ENCODE measurements around the gene CWC27.

The CWC27 gene

DNA sequence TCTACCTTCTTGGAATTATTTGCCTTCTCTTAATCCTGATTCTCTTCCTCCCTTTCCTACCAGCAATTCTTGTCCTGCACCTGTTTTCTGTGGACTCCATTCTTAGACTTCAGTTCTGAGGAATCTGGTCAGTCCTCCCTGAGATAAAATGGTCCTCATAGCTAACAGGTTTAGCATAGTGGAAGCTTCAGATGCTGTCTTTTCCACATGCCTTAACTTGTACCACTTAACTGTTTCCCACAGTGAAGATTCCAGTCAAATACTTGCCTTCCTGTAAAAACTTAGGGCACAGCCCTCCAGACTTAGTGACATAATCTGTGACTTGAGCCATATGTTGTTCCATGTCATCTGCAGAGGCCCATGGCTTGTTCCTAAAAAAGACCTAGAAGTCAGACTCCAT, 261.3 kb downstream of the CWC27 start:
- H3K4me3 ChIP-seq (ENCODE audit: low read depth in 1 of 5, low read length in 5 of 5): no peak overlapping the region

DNA sequence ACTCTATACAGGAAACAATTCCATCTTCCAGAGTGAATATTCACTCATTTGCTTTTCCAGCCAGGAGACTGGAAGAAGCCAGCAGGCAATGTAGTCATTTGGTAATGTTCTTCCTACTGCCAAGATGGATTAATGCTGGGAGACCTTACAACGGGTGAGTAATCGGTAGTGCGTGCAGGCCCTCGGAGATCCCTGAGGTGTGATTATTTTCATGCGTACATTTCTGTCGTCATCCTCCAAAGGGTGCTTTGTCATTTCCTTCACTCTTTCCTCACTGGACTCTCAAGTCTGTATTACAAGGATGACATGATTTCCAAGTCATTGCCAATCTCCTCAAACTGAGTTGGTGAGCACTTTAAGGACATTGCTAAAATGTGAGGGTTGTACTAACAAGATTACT, 263.5 kb downstream of the CWC27 start:
- no peak overlapping the region for H3K4me3 ChIP-seq (ENCODE audit: low read depth in 1 of 5, low read length in 5 of 5)
- H3K9ac ChIP-seq (ENCODE audit: low read length in 5 of 5): no peak overlapping the region
- no peaks in the 10 kb centered on the region for H3K9me3 ChIP-seq (ENCODE audit: control insufficient read depth in 5 of 5, low read length in 5 of 5)
- no peak overlapping the region for H3K27ac ChIP-seq (ENCODE audit: low read depth, low read length)
- peaks cover 2 to 18% (median 17%) of the 10 kb centered on the region in 5 donors for H3K4me1 ChIP-seq (ENCODE audit: control insufficient read depth in 5 of 5, insufficient read depth in 5 of 5, low read length in 5 of 5)
- no peaks in the 10 kb centered on the region for H3K27me3 ChIP-seq (ENCODE audit: control insufficient read depth in 5 of 5, insufficient read depth in 4 of 5, low read length in 5 of 5)
- no peaks in the 10 kb centered on the region for H3K36me3 ChIP-seq (ENCODE audit: control insufficient read depth in 5 of 5, insufficient read depth in 5 of 5, low read length in 5 of 5)

More for the DNA sequence above, 261.3 kb downstream of the CWC27 start:
- H3K4me1 ChIP-seq (ENCODE audit: control insufficient read depth in 5 of 5, insufficient read depth in 5 of 5, low read length in 5 of 5): peaks cover 0 to 8% (median 6%) of the 10 kb centered on the region in 5 donors
- H3K27ac ChIP-seq (ENCODE audit: low read depth, low read length): no peak overlapping the region
- H3K27me3 ChIP-seq (ENCODE audit: control insufficient read depth in 5 of 5, insufficient read depth in 4 of 5, low read length in 5 of 5): no peaks in the 10 kb centered on the region
- no peak overlapping the region for H3K9ac ChIP-seq (ENCODE audit: low read length in 5 of 5)
- no peaks in the 10 kb centered on the region for H3K36me3 ChIP-seq (ENCODE audit: control insufficient read depth in 5 of 5, insufficient read depth in 5 of 5, low read length in 5 of 5)
- H3K9me3 ChIP-seq (ENCODE audit: control insufficient read depth in 5 of 5, low read length in 5 of 5): no peaks in the 10 kb centered on the region

DNA sequence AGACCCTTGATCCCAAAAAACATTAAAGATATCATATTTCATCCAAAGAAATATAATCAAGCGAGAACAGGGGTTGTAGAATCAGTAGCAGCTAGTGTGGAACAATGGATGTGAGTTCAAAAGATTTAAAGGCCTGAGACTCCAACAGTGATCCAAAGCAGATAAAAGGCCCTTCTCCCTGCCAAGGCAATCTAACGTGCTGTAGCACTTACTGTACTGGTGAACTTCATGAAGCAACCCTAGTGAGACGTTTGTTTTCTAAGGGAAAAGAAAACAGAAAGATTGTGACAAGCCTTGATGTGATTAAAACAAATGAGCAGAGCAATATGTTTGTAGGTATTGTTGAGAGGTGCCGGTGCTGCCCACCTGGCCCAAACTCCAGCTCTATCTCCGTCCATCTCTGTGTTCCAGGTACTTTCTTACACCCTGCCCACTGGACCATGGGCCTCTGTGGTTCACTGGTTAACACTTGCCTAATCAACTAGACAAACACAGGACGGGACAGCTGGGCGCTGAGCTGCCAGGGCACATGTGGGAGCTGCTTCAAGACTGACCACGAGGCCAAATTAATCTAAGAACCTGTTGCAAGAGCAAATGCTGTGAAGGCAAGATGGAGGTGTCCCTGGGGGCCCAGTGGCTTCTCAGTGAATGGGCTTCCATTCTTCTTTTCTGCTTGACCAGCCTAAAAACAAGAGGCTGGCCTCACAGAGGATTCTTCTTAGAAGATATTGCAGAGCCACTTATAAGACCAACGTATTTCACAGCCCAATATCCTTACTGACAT, 265.5 kb downstream of the CWC27 start:
- no peaks in the 10 kb centered on the region for H3K36me3 ChIP-seq (ENCODE audit: control insufficient read depth in 5 of 5, insufficient read depth in 5 of 5, low read length in 5 of 5)
- peak overlapping the region in 1 of 5 donors; percentile 90 for H3K9ac ChIP-seq (ENCODE audit: low read length in 5 of 5)
- no peaks in the 10 kb centered on the region for H3K9me3 ChIP-seq (ENCODE audit: control insufficient read depth in 5 of 5, low read length in 5 of 5)
- H3K27ac ChIP-seq (ENCODE audit: low read depth, low read length): peak overlapping the region; percentile 90
- H3K4me1 ChIP-seq (ENCODE audit: control insufficient read depth in 5 of 5, insufficient read depth in 5 of 5, low read length in 5 of 5): peaks cover 6 to 32% (median 28%) of the 10 kb centered on the region in 5 donors
- H3K4me3 ChIP-seq (ENCODE audit: low read depth in 1 of 5, low read length in 5 of 5): no peak overlapping the region
- H3K27me3 ChIP-seq (ENCODE audit: control insufficient read depth in 5 of 5, insufficient read depth in 4 of 5, low read length in 5 of 5): no peaks in the 10 kb centered on the region

DNA sequence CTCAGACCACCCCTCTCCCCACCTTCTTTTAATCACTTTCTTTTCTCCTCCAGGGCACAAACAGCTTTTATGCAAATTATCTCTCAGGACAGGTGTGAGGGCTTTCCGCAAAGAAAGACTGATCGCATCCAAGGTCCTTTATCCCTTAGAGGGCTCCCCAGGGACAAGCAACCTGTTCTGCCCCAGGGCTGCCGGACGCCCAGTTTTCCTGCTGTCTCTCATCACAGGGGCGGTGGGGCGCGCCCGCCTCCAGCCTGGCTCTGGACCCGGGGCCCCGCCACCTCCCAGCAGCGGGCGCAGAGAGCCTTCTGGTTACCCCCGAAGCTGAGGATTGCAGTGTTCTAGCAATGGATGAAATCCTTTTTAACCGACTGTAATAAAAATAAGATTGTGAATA, 266.1 kb downstream of the CWC27 start:
- Histone ChIP-seq H3K36me3 (ENCODE audit: control insufficient read depth in 5 of 5, insufficient read depth in 5 of 5, low read length in 5 of 5) (no peaks in the 10 kb centered on the region), H3K9me3 (ENCODE audit: control insufficient read depth in 5 of 5, low read length in 5 of 5) (no peaks in the 10 kb centered on the region), H3K4me1 (ENCODE audit: control insufficient read depth in 5 of 5, insufficient read depth in 5 of 5, low read length in 5 of 5) (peaks cover 6 to 32% (median 28%) of the 10 kb centered on the region in 5 donors), H3K27me3 (ENCODE audit: control insufficient read depth in 5 of 5, insufficient read depth in 4 of 5, low read length in 5 of 5) (no peaks in the 10 kb centered on the region), H3K9ac (ENCODE audit: low read length in 5 of 5) (peak overlapping the region; percentile 80 to 91 (median 90)), H3K4me3 (ENCODE audit: low read depth in 1 of 5, low read length in 5 of 5) (peak overlapping the region; percentile 72 to 77 (median 74)), H3K27ac (ENCODE audit: low read depth, low read length) (peak overlapping the region; percentile 90)

DNA sequence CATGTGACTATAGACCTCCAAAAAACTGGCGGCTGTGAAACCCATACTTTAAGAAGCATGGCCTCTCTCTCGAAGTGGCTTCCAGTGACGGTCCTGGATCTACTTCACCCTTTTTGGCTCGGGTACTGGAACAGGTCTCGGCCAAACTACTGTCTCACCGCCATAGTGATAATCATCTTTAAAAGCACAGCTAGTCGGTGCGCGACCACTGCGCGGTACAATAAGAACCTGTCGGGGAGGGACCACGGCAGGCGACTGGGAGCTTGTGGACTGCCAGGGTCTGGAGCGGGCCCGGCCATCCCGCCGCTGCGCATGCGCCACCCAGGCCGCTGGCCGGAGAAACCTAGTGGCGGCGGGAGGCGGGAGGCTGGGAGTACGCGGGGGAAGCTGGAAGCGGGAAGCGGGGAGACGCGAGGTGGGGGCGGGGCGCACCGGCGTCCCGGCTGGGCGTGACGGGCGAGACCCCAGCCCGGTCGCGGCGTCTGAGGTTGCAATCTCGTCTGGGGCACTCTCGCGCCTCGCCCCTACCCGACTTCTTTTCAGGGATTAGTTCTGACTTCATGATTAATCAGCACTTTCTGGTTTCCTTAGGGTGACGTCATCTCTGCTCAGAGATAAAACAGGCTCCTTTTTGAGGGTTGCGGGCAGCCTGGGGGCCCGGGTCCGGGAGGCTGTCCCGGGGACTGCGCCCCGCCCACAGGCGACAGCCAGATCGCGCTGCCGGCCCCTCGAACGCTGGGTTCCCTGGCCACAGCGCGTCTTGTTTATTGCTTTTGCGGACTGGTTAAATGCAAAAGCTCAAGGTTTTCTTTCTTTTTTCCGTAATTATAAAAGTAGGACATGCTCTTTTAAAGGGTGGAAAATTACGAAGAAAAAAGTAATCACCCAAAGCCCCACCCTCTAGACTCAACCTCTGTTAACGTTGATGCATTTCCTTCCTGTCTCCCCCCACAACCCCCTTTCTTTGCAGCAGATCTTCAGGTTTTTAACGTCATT, 266.8 kb downstream of the CWC27 start:
- Histone ChIP-seq H3K9ac (ENCODE audit: low read length in 5 of 5) (peak overlapping the region; percentile 80 to 91 (median 90)), H3K9me3 (ENCODE audit: control insufficient read depth in 5 of 5, low read length in 5 of 5) (no peaks in the 10 kb centered on the region), H3K4me1 (ENCODE audit: control insufficient read depth in 5 of 5, insufficient read depth in 5 of 5, low read length in 5 of 5) (peaks cover 6 to 32% (median 28%) of the 10 kb centered on the region in 5 donors), H3K36me3 (ENCODE audit: control insufficient read depth in 5 of 5, insufficient read depth in 5 of 5, low read length in 5 of 5) (no peaks in the 10 kb centered on the region), H3K27ac (ENCODE audit: low read depth, low read length) (peak overlapping the region; percentile 90), H3K27me3 (ENCODE audit: control insufficient read depth in 5 of 5, insufficient read depth in 4 of 5, low read length in 5 of 5) (no peaks in the 10 kb centered on the region), H3K4me3 (ENCODE audit: low read depth in 1 of 5, low read length in 5 of 5) (peak overlapping the region; percentile 72 to 77 (median 74))

DNA sequence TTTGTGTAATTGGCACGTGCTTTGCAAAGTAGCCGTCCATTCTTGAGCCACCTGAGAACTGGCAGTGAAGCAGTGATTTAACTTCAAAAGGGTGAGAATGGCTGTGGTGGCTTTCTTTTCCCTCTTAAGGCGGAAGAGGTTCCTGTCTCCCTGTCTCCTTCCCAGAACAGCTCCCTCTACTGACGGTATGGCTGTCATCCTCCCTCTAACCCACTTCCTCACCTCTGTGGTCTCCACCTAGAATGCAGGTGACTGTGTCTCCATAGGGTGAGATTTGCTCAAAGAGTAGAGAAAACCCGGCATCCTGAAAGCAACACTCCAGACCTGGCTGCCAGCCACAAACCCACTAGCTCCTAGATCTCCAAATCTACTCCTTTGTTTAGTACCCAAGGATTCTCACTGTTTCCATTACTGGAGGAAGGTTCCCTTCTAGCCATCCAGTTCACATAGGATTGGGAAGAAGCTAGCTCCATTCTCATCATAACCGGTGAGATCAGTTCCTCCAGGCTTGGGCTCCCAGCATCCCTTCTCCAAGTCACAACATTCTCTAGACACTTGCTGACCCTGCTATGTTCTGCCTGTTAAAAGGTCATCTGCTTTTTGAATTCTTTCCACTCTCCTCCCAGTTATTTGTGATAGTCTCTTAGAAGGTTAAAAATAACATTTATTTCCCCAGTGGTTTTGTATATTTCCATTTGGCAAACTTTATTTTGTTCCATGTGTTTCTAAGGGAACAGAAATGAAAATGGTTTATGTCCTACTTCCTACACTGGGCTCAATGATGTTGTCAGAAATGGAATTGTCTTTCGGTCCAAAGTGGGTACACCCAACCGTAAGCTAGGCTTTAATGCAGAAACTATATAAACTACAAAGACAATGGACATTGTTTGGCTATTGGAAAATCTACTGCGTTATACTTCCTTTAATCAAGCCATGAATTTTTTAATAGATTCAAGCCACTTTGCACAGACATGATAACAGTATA, 269.4 kb downstream of the CWC27 start:
- peak overlapping the region; percentile 90 for H3K27ac ChIP-seq (ENCODE audit: low read depth, low read length)
- H3K9ac ChIP-seq (ENCODE audit: low read length in 5 of 5): peak overlapping the region in 1 of 5 donors; percentile 3
- H3K4me3 ChIP-seq (ENCODE audit: low read depth in 1 of 5, low read length in 5 of 5): no peak overlapping the region
- H3K4me1 ChIP-seq (ENCODE audit: control insufficient read depth in 5 of 5, insufficient read depth in 5 of 5, low read length in 5 of 5): peaks cover 6 to 38% (median 30%) of the 10 kb centered on the region in 5 donors
- no peaks in the 10 kb centered on the region for H3K9me3 ChIP-seq (ENCODE audit: control insufficient read depth in 5 of 5, low read length in 5 of 5)
- H3K36me3 ChIP-seq (ENCODE audit: control insufficient read depth in 5 of 5, insufficient read depth in 5 of 5, low read length in 5 of 5): no peaks in the 10 kb centered on the region
- H3K27me3 ChIP-seq (ENCODE audit: control insufficient read depth in 5 of 5, insufficient read depth in 4 of 5, low read length in 5 of 5): no peaks in the 10 kb centered on the region

DNA sequence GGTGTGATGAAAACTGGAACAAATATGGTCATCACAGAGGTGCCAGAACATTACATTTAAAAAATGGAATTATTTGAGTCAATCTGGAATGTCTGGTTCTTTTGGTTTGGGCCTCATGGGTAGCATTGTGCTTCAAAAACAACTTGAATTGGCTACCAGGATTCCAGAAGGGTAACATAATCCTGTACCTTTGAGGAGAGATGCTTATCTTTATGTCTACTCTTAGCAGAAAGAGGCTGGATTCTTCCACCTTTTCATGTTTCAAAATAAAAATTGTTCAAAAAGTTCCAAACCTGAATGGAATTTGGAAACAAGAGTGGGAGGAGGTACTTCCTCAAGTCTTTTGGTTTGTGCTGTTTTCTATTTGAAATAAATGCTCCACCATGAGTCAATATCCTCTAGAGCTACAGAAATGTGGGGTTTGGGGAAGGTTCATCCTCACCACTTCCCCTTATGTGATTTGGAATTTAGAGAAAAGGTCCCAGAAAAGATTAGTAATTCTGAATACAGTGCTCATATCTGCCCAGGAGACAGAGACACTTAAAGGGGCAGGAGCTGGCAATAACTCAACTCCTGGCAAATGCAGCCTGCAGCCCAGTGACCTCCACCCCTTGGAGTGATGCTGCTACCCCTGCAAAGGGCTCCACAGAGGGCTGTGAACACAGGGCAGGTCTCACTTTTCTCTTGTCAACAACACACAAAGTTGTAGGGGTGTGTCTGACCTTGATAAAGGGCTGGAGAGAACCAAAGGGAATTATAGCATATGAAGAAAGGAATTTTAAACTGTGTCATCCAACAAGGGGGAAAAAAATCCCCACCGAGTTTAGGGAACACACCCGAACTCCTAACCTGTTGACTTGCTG, 272.8 kb downstream of the CWC27 start:
- Histone ChIP-seq H3K4me3 (ENCODE audit: low read depth in 1 of 5, low read length in 5 of 5) (no peak overlapping the region), H3K9ac (ENCODE audit: low read length in 5 of 5) (no peak overlapping the region), H3K27me3 (ENCODE audit: control insufficient read depth in 5 of 5, insufficient read depth in 4 of 5, low read length in 5 of 5) (no peaks in the 10 kb centered on the region), H3K27ac (ENCODE audit: low read depth, low read length) (no peak overlapping the region), H3K9me3 (ENCODE audit: control insufficient read depth in 5 of 5, low read length in 5 of 5) (no peaks in the 10 kb centered on the region), H3K4me1 (ENCODE audit: control insufficient read depth in 5 of 5, insufficient read depth in 5 of 5, low read length in 5 of 5) (peaks cover 6 to 21% (median 14%) of the 10 kb centered on the region in 5 donors), H3K36me3 (ENCODE audit: control insufficient read depth in 5 of 5, insufficient read depth in 5 of 5, low read length in 5 of 5) (no peaks in the 10 kb centered on the region)

DNA sequence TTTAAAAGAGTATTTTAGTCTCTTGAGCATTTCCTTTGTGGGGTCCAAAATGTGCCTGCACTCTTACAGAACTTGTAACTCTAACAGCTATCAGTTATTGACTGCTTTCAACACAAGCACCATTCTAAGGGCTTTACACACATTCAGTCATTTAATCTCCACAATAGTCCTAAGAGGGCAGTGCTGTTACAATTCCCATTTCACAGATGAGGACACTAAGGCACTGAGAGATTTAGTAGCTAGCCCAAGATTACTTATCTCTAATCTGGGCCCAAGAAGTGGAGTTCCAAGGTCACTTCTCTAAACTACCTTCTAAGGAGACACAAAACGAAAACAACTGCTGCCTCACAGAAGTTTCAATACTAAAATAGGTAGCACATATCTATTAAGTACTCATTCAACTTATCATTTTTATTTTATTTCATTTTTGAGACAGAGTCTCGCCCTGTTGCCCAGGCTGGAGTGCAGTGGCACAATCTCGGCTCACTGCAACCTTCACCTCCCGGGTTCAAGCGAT, 275.2 kb downstream of the CWC27 start:
- Histone ChIP-seq H3K4me1 (ENCODE audit: control insufficient read depth in 5 of 5, insufficient read depth in 5 of 5, low read length in 5 of 5) (peaks cover 0 to 6% (median 4%) of the 10 kb centered on the region in 5 donors), H3K27me3 (ENCODE audit: control insufficient read depth in 5 of 5, insufficient read depth in 4 of 5, low read length in 5 of 5) (no peaks in the 10 kb centered on the region), H3K36me3 (ENCODE audit: control insufficient read depth in 5 of 5, insufficient read depth in 5 of 5, low read length in 5 of 5) (no peaks in the 10 kb centered on the region), H3K9me3 (ENCODE audit: control insufficient read depth in 5 of 5, low read length in 5 of 5) (no peaks in the 10 kb centered on the region), H3K4me3 (ENCODE audit: low read depth in 1 of 5, low read length in 5 of 5) (no peak overlapping the region), H3K9ac (ENCODE audit: low read length in 5 of 5) (no peak overlapping the region), H3K27ac (ENCODE audit: low read depth, low read length) (no peak overlapping the region)
